ENCODE results near the gene ARHGEF9.

Gene ARHGEF9

GRCh38 chrX:63679432-63679831 lies 105.6 kb downstream of the ARHGEF9 start:
- DNase-seq, result no peak
- Histone ChIP-seq H3K9me3 (ENCODE audit: insufficient read depth, low read length, severe bottlenecking) (no peaks in the 10 kb centered on the region), H3K4me1 (ENCODE audit: insufficient read depth, low read length) (no peaks in the 10 kb centered on the region), H3K4me2 (ENCODE audit: insufficient read depth, low read length) (no peak overlapping the region), H4K20me1 (ENCODE audit: insufficient read depth, low read length) (no peaks in the 10 kb centered on the region), H3K36me3 (ENCODE audit: insufficient read depth, low read length) (peaks cover 67% of the 10 kb centered on the region), H3K9ac (ENCODE audit: low read depth, low read length) (no peak overlapping the region), H2AFZ (ENCODE audit: low read depth, low read length) (no peak overlapping the region), H3K27me3 (ENCODE audit: insufficient read depth, low read length, poor library complexity) (no peaks in the 10 kb centered on the region), H3K4me3 (ENCODE audit: low read depth in 1 of 2, low read length in 2 of 2) (no peak overlapping the region), H3K27ac (ENCODE audit: low read length) (no peak overlapping the region), H3K79me2 (ENCODE audit: insufficient read depth, low read length) (peaks cover 2% of the 10 kb centered on the region; the same call in 1 of the 2 replicates)
- TF ChIP-seq, protein P1, sequence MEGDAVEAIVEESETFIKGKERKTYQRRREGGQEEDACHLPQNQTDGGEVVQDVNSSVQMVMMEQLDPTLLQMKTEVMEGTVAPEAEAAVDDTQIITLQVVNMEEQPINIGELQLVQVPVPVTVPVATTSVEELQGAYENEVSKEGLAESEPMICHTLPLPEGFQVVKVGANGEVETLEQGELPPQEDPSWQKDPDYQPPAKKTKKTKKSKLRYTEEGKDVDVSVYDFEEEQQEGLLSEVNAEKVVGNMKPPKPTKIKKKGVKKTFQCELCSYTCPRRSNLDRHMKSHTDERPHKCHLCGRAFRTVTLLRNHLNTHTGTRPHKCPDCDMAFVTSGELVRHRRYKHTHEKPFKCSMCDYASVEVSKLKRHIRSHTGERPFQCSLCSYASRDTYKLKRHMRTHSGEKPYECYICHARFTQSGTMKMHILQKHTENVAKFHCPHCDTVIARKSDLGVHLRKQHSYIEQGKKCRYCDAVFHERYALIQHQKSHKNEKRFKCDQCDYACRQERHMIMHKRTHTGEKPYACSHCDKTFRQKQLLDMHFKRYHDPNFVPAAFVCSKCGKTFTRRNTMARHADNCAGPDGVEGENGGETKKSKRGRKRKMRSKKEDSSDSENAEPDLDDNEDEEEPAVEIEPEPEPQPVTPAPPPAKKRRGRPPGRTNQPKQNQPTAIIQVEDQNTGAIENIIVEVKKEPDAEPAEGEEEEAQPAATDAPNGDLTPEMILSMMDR (IDR thresholded peaks at IDR 0.05; ENCODE audit: borderline replicate concordance, extremely low read depth, low read length, poor library complexity, severe bottlenecking), result no peak
- TF ChIP-seq EZH2 (IDR thresholded peaks at IDR 0.05; ENCODE audit: borderline replicate concordance, low read depth, low read length, severe bottlenecking), result no peak
- ATAC-seq (ENCODE audit: insufficient read depth, low read depth), result no peak

DNA sequence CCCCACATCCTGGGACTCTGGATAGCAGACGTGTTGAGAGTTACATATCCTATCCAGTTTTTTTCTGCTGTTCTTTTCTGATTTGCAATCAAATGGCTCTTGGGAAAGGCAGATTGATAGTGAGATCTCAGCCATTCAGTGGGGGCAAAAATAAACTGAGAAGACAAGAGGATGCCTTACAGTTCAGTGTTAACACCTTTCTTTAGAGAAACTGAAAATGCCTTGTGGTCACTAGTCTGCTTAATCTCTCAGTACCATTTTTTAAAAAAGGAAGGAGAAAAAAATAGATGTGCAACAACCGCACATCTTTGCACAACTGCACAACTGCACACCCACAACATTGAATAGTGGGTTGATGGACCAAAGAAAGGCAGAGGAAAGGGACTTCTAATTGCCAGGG lies 109.3 kb downstream of the ARHGEF9 start:
- ATAC-seq (ENCODE audit: insufficient read depth, low read depth), result no peak
- Histone ChIP-seq H2AFZ (ENCODE audit: low read depth, low read length) (no peak overlapping the region), H4K20me1 (ENCODE audit: insufficient read depth, low read length) (no peaks in the 10 kb centered on the region), H3K79me2 (ENCODE audit: insufficient read depth, low read length) (no peaks in the 10 kb centered on the region), H3K27me3 (ENCODE audit: insufficient read depth, low read length, poor library complexity) (no peaks in the 10 kb centered on the region), H3K4me1 (ENCODE audit: insufficient read depth, low read length) (no peaks in the 10 kb centered on the region), H3K27ac (ENCODE audit: low read length) (no peak overlapping the region), H3K4me3 (ENCODE audit: low read depth in 1 of 2, low read length in 2 of 2) (no peak overlapping the region), H3K4me2 (ENCODE audit: insufficient read depth, low read length) (no peak overlapping the region), H3K9me3 (ENCODE audit: insufficient read depth, low read length, severe bottlenecking) (no peaks in the 10 kb centered on the region), H3K9ac (ENCODE audit: low read depth, low read length) (no peak overlapping the region), H3K36me3 (ENCODE audit: insufficient read depth, low read length) (peaks cover 84% of the 10 kb centered on the region)
- TF ChIP-seq EZH2 (IDR thresholded peaks at IDR 0.05; ENCODE audit: borderline replicate concordance, low read depth, low read length, severe bottlenecking), result no peak
- TF ChIP-seq, protein P1 (IDR thresholded peaks at IDR 0.05; ENCODE audit: borderline replicate concordance, extremely low read depth, low read length, poor library complexity, severe bottlenecking), result no peak
- no peak for DNase-seq

- Histone ChIP-seq H4K20me1 (ENCODE audit: insufficient read depth, low read length) (no peaks in the 10 kb centered on the region), H3K9ac (ENCODE audit: low read depth, low read length) (no peak overlapping the region), H3K36me3 (ENCODE audit: insufficient read depth, low read length) (peaks cover 87% of the 10 kb centered on the region), H3K27me3 (ENCODE audit: insufficient read depth, low read length, poor library complexity) (no peaks in the 10 kb centered on the region), H3K4me3 (ENCODE audit: low read depth in 1 of 2, low read length in 2 of 2) (no peak overlapping the region), H3K27ac (ENCODE audit: low read length) (no peak overlapping the region), H3K79me2 (ENCODE audit: insufficient read depth, low read length) (no peaks in the 10 kb centered on the region), H3K4me2 (ENCODE audit: insufficient read depth, low read length) (no peak overlapping the region), H3K9me3 (ENCODE audit: insufficient read depth, low read length, severe bottlenecking) (no peaks in the 10 kb centered on the region), H3K4me1 (ENCODE audit: insufficient read depth, low read length) (no peaks in the 10 kb centered on the region), H2AFZ (ENCODE audit: low read depth, low read length) (no peak overlapping the region)
- TF ChIP-seq, protein P1 (IDR thresholded peaks at IDR 0.05; ENCODE audit: borderline replicate concordance, extremely low read depth, low read length, poor library complexity, severe bottlenecking), result no peak
- no peak for TF ChIP-seq EZH2 (IDR thresholded peaks at IDR 0.05; ENCODE audit: borderline replicate concordance, low read depth, low read length, severe bottlenecking)
- DNase-seq (no peak), ATAC-seq (ENCODE audit: insufficient read depth, low read depth) (no peak)
Measured at GRCh38 chrX:63673896-63674295, 111.1 kb downstream of the ARHGEF9 start.

DNA sequence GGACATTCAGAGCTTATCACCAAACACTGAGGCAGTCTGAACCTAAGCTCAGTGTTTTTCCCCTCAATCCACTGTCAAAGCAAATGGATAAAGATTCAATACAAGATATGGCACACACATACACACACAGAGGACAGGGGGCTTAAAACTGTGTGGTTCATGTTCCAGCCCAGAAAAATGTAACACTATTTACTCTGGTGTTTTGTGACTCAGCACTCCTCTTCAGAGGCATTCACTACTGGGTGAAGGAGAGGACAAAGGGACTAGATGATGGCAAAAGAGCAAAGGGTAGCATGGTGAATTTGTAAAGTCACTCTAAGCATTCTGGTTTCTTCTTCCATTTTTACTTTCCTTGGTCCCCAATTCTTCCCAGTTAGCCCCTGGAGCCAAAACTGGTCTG lies 120.3 kb downstream of the ARHGEF9 start:
- Histone ChIP-seq H3K4me3 (ENCODE audit: low read depth in 1 of 2, low read length in 2 of 2) (no peak overlapping the region), H4K20me1 (ENCODE audit: insufficient read depth, low read length) (no peaks in the 10 kb centered on the region), H3K79me2 (ENCODE audit: insufficient read depth, low read length) (no peaks in the 10 kb centered on the region), H3K9ac (ENCODE audit: low read depth, low read length) (no peak overlapping the region), H3K36me3 (ENCODE audit: insufficient read depth, low read length) (peaks cover 67% of the 10 kb centered on the region), H3K4me2 (ENCODE audit: insufficient read depth, low read length) (no peak overlapping the region), H3K9me3 (ENCODE audit: insufficient read depth, low read length, severe bottlenecking) (peaks cover 7% of the 10 kb centered on the region), H3K27ac (ENCODE audit: low read length) (no peak overlapping the region), H3K27me3 (ENCODE audit: insufficient read depth, low read length, poor library complexity) (no peaks in the 10 kb centered on the region), H2AFZ (ENCODE audit: low read depth, low read length) (no peak overlapping the region), H3K4me1 (ENCODE audit: insufficient read depth, low read length) (no peaks in the 10 kb centered on the region)
- no peak for DNase-seq
- ATAC-seq (ENCODE audit: insufficient read depth, low read depth), result no peak
- TF ChIP-seq, protein P1 (IDR thresholded peaks at IDR 0.05; ENCODE audit: borderline replicate concordance, extremely low read depth, low read length, poor library complexity, severe bottlenecking), result no peak
- no peak for TF ChIP-seq EZH2 (IDR thresholded peaks at IDR 0.05; ENCODE audit: borderline replicate concordance, low read depth, low read length, severe bottlenecking)
